WTC11 (cell line): Measurements from ENCODE around the gene COL20A1.

ENCODE experiments used
- CBFB ChIP-seq: sonication (generic); formaldehyde crosslinking; IDR thresholded peaks from 2 replicates; pipeline ENCODE4 v1.8.1; 2022; ENCODE audit warnings: mild to moderate bottlenecking, low read depth, missing genetic modification reagents
- E2F4 ChIP-seq: sonication (generic); formaldehyde crosslinking; IDR thresholded peaks from 2 replicates; pipeline ENCODE4 v1.8.1; 2022; ENCODE audit warnings: low read depth, mild to moderate bottlenecking, moderate library complexity, missing genetic modification reagents, borderline replicate concordance
- FOXK1 ChIP-seq: sonication (generic); formaldehyde crosslinking; IDR thresholded peaks from 2 replicates; pipeline ENCODE4 v1.8.0; 2022; ENCODE audit warnings: mild to moderate bottlenecking, moderate library complexity, missing genetic modification reagents
- JUN ChIP-seq: sonication (generic); formaldehyde crosslinking; IDR thresholded peaks from 2 replicates; pipeline ENCODE4 v1.8.0; 2023; ENCODE audit warnings: mild to moderate bottlenecking, missing genetic modification reagents
- TF ChIP-seq, protein P1 (sequence below): fragments of 200-600 bp; IDR thresholded peaks from 2 replicates; pipeline ENCODE4 v1.8.0; 2022; ENCODE audit warnings: antibody characterized with exemption
- TF ChIP-seq, protein P2 (sequence below): sonication (generic); formaldehyde crosslinking; IDR thresholded peaks from 2 replicates; pipeline ENCODE4 v1.8.0; 2022; ENCODE audit warnings: mild to moderate bottlenecking, missing genetic modification reagents

GRCh38 chr20:63334356-63334755 lies 41.4 kb downstream of the COL20A1 start:
- TF ChIP-seq JUN (CRISPR knock-in tag), result no peak
- TF ChIP-seq, protein P1, sequence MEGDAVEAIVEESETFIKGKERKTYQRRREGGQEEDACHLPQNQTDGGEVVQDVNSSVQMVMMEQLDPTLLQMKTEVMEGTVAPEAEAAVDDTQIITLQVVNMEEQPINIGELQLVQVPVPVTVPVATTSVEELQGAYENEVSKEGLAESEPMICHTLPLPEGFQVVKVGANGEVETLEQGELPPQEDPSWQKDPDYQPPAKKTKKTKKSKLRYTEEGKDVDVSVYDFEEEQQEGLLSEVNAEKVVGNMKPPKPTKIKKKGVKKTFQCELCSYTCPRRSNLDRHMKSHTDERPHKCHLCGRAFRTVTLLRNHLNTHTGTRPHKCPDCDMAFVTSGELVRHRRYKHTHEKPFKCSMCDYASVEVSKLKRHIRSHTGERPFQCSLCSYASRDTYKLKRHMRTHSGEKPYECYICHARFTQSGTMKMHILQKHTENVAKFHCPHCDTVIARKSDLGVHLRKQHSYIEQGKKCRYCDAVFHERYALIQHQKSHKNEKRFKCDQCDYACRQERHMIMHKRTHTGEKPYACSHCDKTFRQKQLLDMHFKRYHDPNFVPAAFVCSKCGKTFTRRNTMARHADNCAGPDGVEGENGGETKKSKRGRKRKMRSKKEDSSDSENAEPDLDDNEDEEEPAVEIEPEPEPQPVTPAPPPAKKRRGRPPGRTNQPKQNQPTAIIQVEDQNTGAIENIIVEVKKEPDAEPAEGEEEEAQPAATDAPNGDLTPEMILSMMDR, result no peak
- no peak for TF ChIP-seq CBFB (CRISPR knock-in tag)
- TF ChIP-seq E2F4 (CRISPR knock-in tag), result no peak
- TF ChIP-seq FOXK1 (CRISPR knock-in tag), result no peak
- TF ChIP-seq, protein P2, sequence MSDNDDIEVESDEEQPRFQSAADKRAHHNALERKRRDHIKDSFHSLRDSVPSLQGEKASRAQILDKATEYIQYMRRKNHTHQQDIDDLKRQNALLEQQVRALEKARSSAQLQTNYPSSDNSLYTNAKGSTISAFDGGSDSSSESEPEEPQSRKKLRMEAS (CRISPR knock-in tag), result no peak
